Naive thymus-derived CD4-positive, alpha-beta T cell (primary cell): Measurements from ENCODE around the gene ADAMTS8. TPM values are rescaled to one million over a fixed set of nuclear protein-coding genes. Genes with fewer than 3 reads are reported as not detected.
A peak's percentile ranks its signal among the peaks of the same experiment; 100 is the strongest.
"Not testable (repeated sequence)": the region's sequence is repeated elsewhere in the genome, so short reads cannot be mapped to it uniquely, and the experiment has no call there.

Experiments used
- ATAC-seq: fragments of 150-1000 bp; cut with Tn5 transposase; 2 replicates; pipeline ENCODE4 v1.10.0; 2021; ENCODE audit warnings: mild to moderate bottlenecking, moderate library complexity
- CTCF ChIA-PET: fragments of 350-600 bp; sonication (Branson Sonifier 250); formaldehyde crosslinking; loops from one replicate; lab custom pipeline; 2021; ENCODE audit warnings: antibody characterized with exemption; lab: Charles Lee
- POLR2A ChIA-PET: fragments of 350-600 bp; sonication (Branson Sonifier 250); formaldehyde crosslinking; loops from one replicate; lab custom pipeline; 2021; ENCODE audit warnings: antibody characterized with exemption, inconsistent platforms; lab: Charles Lee
- DNase-seq, 9 donors: peaks; one replicate each; pipeline versions ENCODE4 v3.0.0 to v3.0.0-alpha.2; 2020 to 2022; ENCODE audit warnings: mixed read lengths in 1 of 9
- H3K27ac ChIP-seq: one replicate; pipeline ENCODE4 v1.7.0; 2013; ENCODE audit warnings: mild to moderate bottlenecking, low read depth, low read length, moderate library complexity
- H3K27me3 ChIP-seq, 2 donors: one replicate each; pipeline ENCODE4 v1.7.0; 2013; ENCODE audit warnings: low read length in 2 of 2, mild to moderate bottlenecking in 2 of 2, moderate library complexity in 2 of 2; ENCODE audit not compliant: control insufficient read depth in 2 of 2, insufficient read depth in 2 of 2
- H3K36me3 ChIP-seq, 3 experiments: 1 replicate in 2 of 3; 2 replicates in 1 of 3; pipeline ENCODE4 v1.7.0; 2013; ENCODE audit warnings: low read length in 3 of 3, mild to moderate bottlenecking in 3 of 3, moderate library complexity in 1 of 3; ENCODE audit not compliant: insufficient read depth in 3 of 3, control insufficient read depth in 2 of 3
- H3K4me1 ChIP-seq, 2 donors: one replicate each; pipeline ENCODE4 v1.7.0; 2013; ENCODE audit warnings: low read length in 2 of 2, mild to moderate bottlenecking in 2 of 2, moderate library complexity in 1 of 2; ENCODE audit not compliant: control insufficient read depth in 2 of 2, insufficient read depth in 2 of 2
- H3K4me3 ChIP-seq: 2 replicates; pipeline ENCODE4 v1.7.0; 2013; ENCODE audit warnings: mild to moderate bottlenecking, low read length
- H3K9me3 ChIP-seq, 3 experiments: 1 replicate in 2 of 3; 2 replicates in 1 of 3; pipeline ENCODE4 v1.7.0; 2013; ENCODE audit warnings: low read length in 3 of 3; ENCODE audit not compliant: control insufficient read depth in 2 of 3
- H3K27ac Mint-ChIP-seq, 9 donors: one replicate each; pipeline ENCODE4 v1.8.0; 2020 to 2022; ENCODE audit warnings: mixed read lengths in 9 of 9, mild to moderate bottlenecking in 8 of 9, moderate library complexity in 5 of 9, inconsistent platforms in 2 of 9
- H3K27me3 Mint-ChIP-seq, 5 donors: one replicate each; pipeline ENCODE4 v1.8.0; 2021 to 2022; ENCODE audit warnings: mixed read lengths in 5 of 5, mild to moderate bottlenecking in 1 of 5
- H3K36me3 Mint-ChIP-seq, 5 donors: one replicate each; pipeline ENCODE4 v1.8.0; 2020 to 2022; ENCODE audit warnings: mixed read lengths in 5 of 5, mild to moderate bottlenecking in 3 of 5, inconsistent platforms in 1 of 5
- H3K4me1 Mint-ChIP-seq, 7 donors: one replicate each; pipeline ENCODE4 v1.8.0; 2020 to 2022; ENCODE audit warnings: mixed read lengths in 7 of 7, mild to moderate bottlenecking in 3 of 7, inconsistent platforms in 1 of 7
- H3K4me3 Mint-ChIP-seq, 10 donors: one replicate each; pipeline ENCODE4 v1.8.0; 2020 to 2022; ENCODE audit warnings: mild to moderate bottlenecking in 10 of 10, mixed read lengths in 10 of 10, moderate library complexity in 6 of 10, inconsistent platforms in 2 of 10
- H3K9me3 Mint-ChIP-seq, 11 donors: one replicate each; pipeline ENCODE4 v1.8.0; 2020 to 2022; ENCODE audit warnings: mixed read lengths in 11 of 11, mild to moderate bottlenecking in 4 of 11, inconsistent platforms in 1 of 11, moderate library complexity in 1 of 11
- intact Hi-C, 2 donors: fragments of 100-400 bp; cut with micrococcal nuclease; formaldehyde crosslinking; loops; one replicate each; pipeline ENCODE4 v1.15.1; 2023
- polyA plus RNA-seq, 2 donors: library from polyadenylated mRNA; unstranded; fragments of 300-500 nt; fragmentation: Illumina TruSeq; gene quantifications; one replicate each; pipeline ENCODE4 v1.2.3, GENCODE V29; 2021
- total RNA-seq, 6 experiments: library from RNA in 5 of 6; stranded (reverse) in 5 of 6; gene quantifications; 1 replicate in 5 of 6; 2 replicates in 1 of 6; pipeline ENCODE4 v1.2.3 and lab custom pipeline; 2021 to 2026

ADAMTS8 gene
- total and polyA plus RNA-seq, 7 experiments from 2014 or later: not detected

- Mint-ChIP-seq H3K27ac (peak overlapping the region in 3 of 9 donors; percentile 11 to 37 (median 18)), H3K27me3 (peaks cover 0 to 20% (median 0%) of the 10 kb centered on the region in 5 donors), H3K4me3 (peak overlapping the region in 4 of 10 donors; percentile 26 to 58 (median 40)), H3K4me1 (peaks cover 14 to 27% (median 15%) of the 10 kb centered on the region in 7 donors), H3K36me3 (peaks cover 0 to 3% (median 0%) of the 10 kb centered on the region in 5 donors), H3K9me3 (no peaks in the 10 kb centered on the region)
- ChIA-PET CTCF (no interaction called here), POLR2A (no interaction called here)
- no peaks in the 10 kb centered on the region for H3K9me3 ChIP-seq
- DNase-seq (no peak), ATAC-seq (no peak)
- H3K36me3 ChIP-seq: no peaks in the 10 kb centered on the region
- no peaks in the 10 kb centered on the region for H3K27me3 ChIP-seq
- H3K27ac ChIP-seq: no peak overlapping the region
- H3K4me3 ChIP-seq: no peak overlapping the region
- intact Hi-C loops: loop anchor here in 1 of 2 donors (10.0 kb wide), 2 partner anchors 434 to 514 kb away; partner anchors contain the start of gene PRDM10
- peaks cover 0 to 8% of the 10 kb centered on the region in 2 donors for H3K4me1 ChIP-seq
These were observed 10.7 kb upstream of the ADAMTS8 start for GRCh38 chr11:130439160-130439519.

- H3K36me3 Mint-ChIP-seq, H3K27me3 ChIP-seq, ATAC-seq, H3K9me3 Mint-ChIP-seq, H3K9me3 ChIP-seq, H3K4me3 ChIP-seq, DNase-seq, H3K27ac ChIP-seq, CTCF ChIA-PET, H3K4me1 ChIP-seq, H3K36me3 ChIP-seq: not testable (repeated sequence)
- intact Hi-C loops: loop anchor here in 1 of 2 donors (10.0 kb wide), 2 partner anchors 434 to 514 kb away; partner anchors contain the start of gene PRDM10
- Mint-ChIP-seq H3K27me3 (peaks cover 0 to 16% (median 0%) of the 10 kb centered on the region in 5 donors), H3K4me3 (peak overlapping the region in 4 of 10 donors; percentile 26 to 58 (median 38)), H3K27ac (peak overlapping the region in 3 of 9 donors; percentile 11 to 37 (median 18)), H3K4me1 (peaks cover 14 to 27% (median 15%) of the 10 kb centered on the region in 7 donors)
- POLR2A ChIA-PET: interaction anchor here (0.6 kb wide), 1 partner anchor 1678 kb away, joined by 3 read pairs; no protein-coding TSS in a partner anchor
These were observed 10.2 kb upstream of the ADAMTS8 start for GRCh38 chr11:130438401-130439159.

- intact Hi-C loops: loop anchor here in 1 of 2 donors (10.0 kb wide), 2 partner anchors 433 to 513 kb away; partner anchors contain the start of gene PRDM10
- no peak for DNase-seq
- peaks cover 14 to 27% (median 15%) of the 10 kb centered on the region in 7 donors for H3K4me1 Mint-ChIP-seq
- peaks cover 0 to 3% (median 0%) of the 10 kb centered on the region in 5 donors for H3K36me3 Mint-ChIP-seq
- H3K9me3 Mint-ChIP-seq: no peaks in the 10 kb centered on the region
- ChIA-PET CTCF (interaction anchor here (1.0 kb wide), 1 partner anchor 421 kb away, joined by 3 read pairs; no protein-coding TSS in a partner anchor), POLR2A (interaction anchor here (0.6 kb wide), 1 partner anchor 1678 kb away, joined by 3 read pairs; no protein-coding TSS in a partner anchor)
- peaks cover 0 to 17% (median 0%) of the 10 kb centered on the region in 5 donors for H3K27me3 Mint-ChIP-seq
- Histone ChIP-seq H3K27me3 (no peaks in the 10 kb centered on the region), H3K27ac (no peak overlapping the region), H3K4me3 (no peak overlapping the region), H3K4me1 (peaks cover 0 to 8% of the 10 kb centered on the region in 2 donors), H3K36me3 (no peaks in the 10 kb centered on the region), H3K9me3 (no peaks in the 10 kb centered on the region)
- ATAC-seq: no peak
- no peak overlapping the region for H3K27ac Mint-ChIP-seq
- H3K4me3 Mint-ChIP-seq: peak overlapping the region in 1 of 10 donors; percentile 16
These were observed 9.4 kb upstream of the ADAMTS8 start for GRCh38 chr11:130437848-130438247.

GRCh38 chr11:130436171-130436570 is 7.8 kb upstream of the ADAMTS8 start:
- Mint-ChIP-seq H3K36me3 (peaks cover 0 to 3% (median 0%) of the 10 kb centered on the region in 5 donors), H3K27ac (no peak overlapping the region), H3K4me3 (no peak overlapping the region), H3K4me1 (peaks cover 14 to 28% (median 16%) of the 10 kb centered on the region in 7 donors), H3K27me3 (peaks cover 0 to 18% (median 3%) of the 10 kb centered on the region in 5 donors), H3K9me3 (no peaks in the 10 kb centered on the region)
- CTCF ChIA-PET: no interaction called here
- H3K36me3 ChIP-seq: no peaks in the 10 kb centered on the region
- H3K9me3 ChIP-seq: no peaks in the 10 kb centered on the region
- H3K4me3 ChIP-seq: no peak overlapping the region
- no peaks in the 10 kb centered on the region for H3K27me3 ChIP-seq
- peaks cover 0 to 8% of the 10 kb centered on the region in 2 donors for H3K4me1 ChIP-seq
- POLR2A ChIA-PET: no interaction called here
- H3K27ac ChIP-seq: no peak overlapping the region
- ATAC-seq (no peak), DNase-seq (no peak)
- intact Hi-C loops: loop anchor here in 1 of 2 donors (10.0 kb wide), 2 partner anchors 431 to 511 kb away; partner anchors contain the start of gene PRDM10

- H3K27ac ChIP-seq: no peak overlapping the region
- no peaks in the 10 kb centered on the region for H3K36me3 ChIP-seq
- DNase-seq (no peak), ATAC-seq (no peak)
- peaks cover 14 to 29% (median 16%) of the 10 kb centered on the region in 7 donors for H3K4me1 Mint-ChIP-seq
- H3K27ac Mint-ChIP-seq: no peak overlapping the region
- ChIA-PET CTCF (interaction anchor here (5.3 kb wide), 1 partner anchor 426 kb away, joined by 59 read pairs; no protein-coding TSS in a partner anchor), POLR2A (no interaction called here)
- H3K4me1 ChIP-seq: peaks cover 0 to 8% of the 10 kb centered on the region in 2 donors
- intact Hi-C loops: loop anchor here (1.0 to 10.0 kb wide), 5 partner anchors 120 to 511 kb away; partner anchors contain the start of genes PRDM10 (in 1 of the 2) and SNX19 (in 1 of the 2)
- no peaks in the 10 kb centered on the region for H3K9me3 Mint-ChIP-seq
- H3K4me3 Mint-ChIP-seq: peak overlapping the region in 3 of 10 donors; percentile 3 to 66 (median 12)
- no peaks in the 10 kb centered on the region for H3K9me3 ChIP-seq
- no peaks in the 10 kb centered on the region for H3K27me3 ChIP-seq
- peaks cover 5 to 23% (median 8%) of the 10 kb centered on the region in 5 donors for H3K27me3 Mint-ChIP-seq
- H3K4me3 ChIP-seq: no peak overlapping the region
- peaks cover 0 to 3% (median 0%) of the 10 kb centered on the region in 5 donors for H3K36me3 Mint-ChIP-seq
These were observed 7.3 kb upstream of the ADAMTS8 start for GRCh38 chr11:130435671-130436070.

- H3K9me3 Mint-ChIP-seq: no peaks in the 10 kb centered on the region
- H3K4me1 ChIP-seq: peaks cover 0 to 8% of the 10 kb centered on the region in 2 donors
- POLR2A ChIA-PET: interaction anchor here (1.1 kb wide), 1 partner anchor 428 kb away, joined by 3 read pairs; no protein-coding TSS in a partner anchor
These were observed 6.3 kb upstream of the ADAMTS8 start for GRCh38 chr11:130434521-130435223.

More at GRCh38 chr11:130434521-130435223, 6.3 kb upstream of the ADAMTS8 start:
- H3K9me3 ChIP-seq: no peaks in the 10 kb centered on the region
- intact Hi-C loops: loop anchor here (1.0 to 10.0 kb wide), 8 partner anchors 119 to 510 kb away; partner anchors contain the start of genes PRDM10 (in 2 of the 2) and SNX19 (in 1 of the 2)
- CTCF ChIA-PET: interaction anchor here (0.6 to 5.3 kb wide), 6 partner anchors 15 to 493 kb away, joined by 3 to 59 read pairs (median 3); no protein-coding TSS in a partner anchor
- H3K27me3 ChIP-seq: no peaks in the 10 kb centered on the region
- no peaks in the 10 kb centered on the region for H3K36me3 ChIP-seq
- H3K27ac ChIP-seq: peak overlapping the region; percentile 45
- ATAC-seq (peak; percentile 93), DNase-seq (peak; percentile 34 to 67 (median 63))
- peak overlapping the region; percentile 87 for H3K4me3 ChIP-seq
- Mint-ChIP-seq H3K4me1 (peaks cover 14 to 28% (median 16%) of the 10 kb centered on the region in 7 donors), H3K36me3 (peaks cover 0 to 3% (median 0%) of the 10 kb centered on the region in 5 donors), H3K4me3 (no peak overlapping the region), H3K27ac (no peak overlapping the region), H3K27me3 (peaks cover 15 to 32% (median 18%) of the 10 kb centered on the region in 5 donors)
